ENCODE results near the gene ABRACL. TPM values are rescaled to one million over a fixed set of nuclear protein-coding genes. Genes with fewer than 3 reads are reported as not detected.
"Not testable (repeated sequence)": the region's sequence is repeated elsewhere in the genome, so short reads cannot be mapped to it uniquely, and the experiment has no call there.

ABRACL gene
- total and polyA plus RNA-seq, 2 of the 4 experiments (the other 2 are of a cell fraction): 16.0 to 27.9 TPM

DNA sequence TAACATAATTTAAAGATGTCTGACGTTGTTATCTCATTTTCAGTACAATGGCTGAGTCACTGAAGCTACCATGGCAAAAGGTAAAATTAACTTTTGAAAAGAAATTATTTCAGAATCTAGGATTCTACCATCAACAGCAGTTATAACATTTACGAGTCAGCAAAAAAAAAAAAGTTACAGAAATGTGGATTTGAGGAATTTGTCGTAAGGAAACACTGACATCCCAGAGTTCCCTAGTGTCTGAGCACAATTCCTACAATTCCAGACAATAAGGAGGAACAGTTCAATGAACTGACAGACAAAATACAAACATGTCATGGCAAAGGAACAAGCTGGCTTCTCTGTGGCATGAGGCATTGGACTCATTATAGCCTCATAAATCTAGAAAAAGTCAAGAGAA is 19.1 kb downstream of the ABRACL start:
- ATAC-seq (ENCODE audit: low read depth) (no peak), DNase-seq (no peak)
- Histone ChIP-seq H2AK9ac (replicated peaks; ENCODE audit: low read depth, low read length, poor library complexity) (no peak overlapping the region), H2BK5ac (ENCODE audit: low read depth, low read length, poor library complexity, severe bottlenecking) (no peak overlapping the region), H2AFZ (replicated peaks; ENCODE audit: low read length, poor library complexity) (no peak overlapping the region), H3K14ac (replicated peaks; ENCODE audit: low read depth, low read length) (no peak overlapping the region), H2BK15ac (ENCODE audit: low read depth, low read length) (no peak overlapping the region), H4K8ac (ENCODE audit: low read depth in 2 of 2, low read length in 2 of 2) (no peak overlapping the region), H4K5ac (ENCODE audit: low read depth, low read length) (no peak overlapping the region), H3K18ac (ENCODE audit: low read depth, low read length) (no peak overlapping the region), H3K4ac (ENCODE audit: low read depth, low read length) (no peak overlapping the region), H3K36me3 (ENCODE audit: control insufficient read depth, insufficient read depth, low read length) (no peaks in the 10 kb centered on the region), H2BK120ac (ENCODE audit: low read depth, low read length) (no peak overlapping the region), H3K56ac (ENCODE audit: extremely low read depth, insufficient read depth, low read length) (no peak overlapping the region), H2AK5ac (ENCODE audit: low read depth, low read length) (no peak overlapping the region), H3K9ac (ENCODE audit: low read depth, low read length) (no peak overlapping the region), H3K9me3 (ENCODE audit: control insufficient read depth, insufficient read depth, low read length) (no peaks in the 10 kb centered on the region), H3K79me1 (ENCODE audit: low read depth in 1 of 2, low read length in 2 of 2) (no peaks in the 10 kb centered on the region), H4K91ac (ENCODE audit: insufficient read depth, low read depth, low read length) (no peak overlapping the region), H2BK20ac (ENCODE audit: low read depth, low read length) (no peak overlapping the region), H3K4me3 (ENCODE audit: insufficient read depth, low read depth, low read length) (no peak overlapping the region), H3K27me3 (ENCODE audit: control insufficient read depth, insufficient read depth, low read length) (peaks cover 9% of the 10 kb centered on the region), H3K23ac (ENCODE audit: low read depth, low read length) (no peak overlapping the region), H4K20me1 (ENCODE audit: insufficient read depth, low read length) (no peaks in the 10 kb centered on the region), H3K4me1 (ENCODE audit: control insufficient read depth, insufficient read depth, low read length) (no peaks in the 10 kb centered on the region), H3K9me1 (ENCODE audit: insufficient read depth, low read length) (no peaks in the 10 kb centered on the region), H3K27ac (ENCODE audit: insufficient read depth, low read length) (no peak overlapping the region), H3K4me2 (ENCODE audit: low read depth, low read length) (no peak overlapping the region)
- BruUV-seq (replicated peaks): no TSS peak
- CTCF ChIA-PET: interaction anchor here (0.7 kb wide), 1 partner anchor 772 kb away, joined by 8 read pairs; no protein-coding TSS in a partner anchor
- in situ Hi-C loops (cut with MboI; ENCODE audit: low sequenced_read_pairs): no loop called here
- TF ChIP-seq MXI1 (IDR thresholded peaks at IDR 0.05; ENCODE audit: borderline replicate concordance, low read depth, low read length) (no peak), CEBPB (IDR thresholded peaks at IDR 0.05; ENCODE audit: low read depth, low read length) (no peak), MAFK (IDR thresholded peaks at IDR 0.05; ENCODE audit: low read depth, low read length) (peak; percentile 81)
- WGBS, 2 experiments (ENCODE audit: extremely low coverage in 2 of 2, insufficient read length in 1 of 2): no CpG with 5 or more reads among the region's 3 CpGs
- intact Hi-C loops (cut with micrococcal nuclease): no loop called here
- POLR2A ChIA-PET (ENCODE audit: unreplicated experiment): no interaction called here
- dilution Hi-C loops (cut with HindIII; ENCODE audit: low sequenced_read_pairs, unreplicated experiment): no loop called here

DNA sequence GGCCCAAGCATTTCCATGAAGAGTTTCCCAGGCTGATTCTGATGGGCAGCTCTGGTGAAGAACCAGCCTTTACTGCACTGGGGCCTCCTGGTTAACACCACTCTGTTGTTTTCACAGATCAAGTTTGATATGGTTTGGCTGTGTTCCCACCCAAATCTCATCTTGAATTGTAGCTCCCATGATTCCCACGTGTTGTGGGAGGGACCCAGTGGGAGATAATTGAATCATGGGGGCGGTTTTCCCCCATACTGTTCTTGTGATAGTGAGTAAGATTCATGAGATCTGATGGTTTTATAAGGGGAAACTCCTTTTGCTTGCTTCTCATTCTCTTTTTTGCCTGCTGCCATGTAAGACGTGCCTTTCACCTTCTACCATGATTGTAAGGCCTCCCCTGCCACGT is 20.4 kb downstream of the ABRACL start:
- H3K9me3 ChIP-seq (ENCODE audit: control insufficient read depth, insufficient read depth, low read length); POLR2A ChIA-PET (ENCODE audit: unreplicated experiment); H2AK5ac ChIP-seq (ENCODE audit: low read depth, low read length); H3K36me3 ChIP-seq (ENCODE audit: control insufficient read depth, insufficient read depth, low read length); H2AFZ ChIP-seq (replicated peaks; ENCODE audit: low read length, poor library complexity); H3K56ac ChIP-seq (ENCODE audit: extremely low read depth, insufficient read depth, low read length); H3K18ac ChIP-seq (ENCODE audit: low read depth, low read length); DNase-seq; H4K8ac ChIP-seq (ENCODE audit: low read depth in 2 of 2, low read length in 2 of 2); dilution Hi-C loops (cut with HindIII; ENCODE audit: low sequenced_read_pairs, unreplicated experiment); H4K20me1 ChIP-seq (ENCODE audit: insufficient read depth, low read length); H2AK9ac ChIP-seq (replicated peaks; ENCODE audit: low read depth, low read length, poor library complexity); H3K9ac ChIP-seq (ENCODE audit: low read depth, low read length); H3K14ac ChIP-seq (replicated peaks; ENCODE audit: low read depth, low read length); H4K91ac ChIP-seq (ENCODE audit: insufficient read depth, low read depth, low read length); H3K4me3 ChIP-seq (ENCODE audit: insufficient read depth, low read depth, low read length); CTCF ChIA-PET; H4K5ac ChIP-seq (ENCODE audit: low read depth, low read length); H3K9me1 ChIP-seq (ENCODE audit: insufficient read depth, low read length); H3K4me2 ChIP-seq (ENCODE audit: low read depth, low read length); BruUV-seq (replicated peaks); H3K23ac ChIP-seq (ENCODE audit: low read depth, low read length); H3K27ac ChIP-seq (ENCODE audit: insufficient read depth, low read length); H2BK20ac ChIP-seq (ENCODE audit: low read depth, low read length); in situ Hi-C loops (cut with MboI; ENCODE audit: low sequenced_read_pairs); ATAC-seq (ENCODE audit: low read depth); H3K79me1 ChIP-seq (ENCODE audit: low read depth in 1 of 2, low read length in 2 of 2); H2BK5ac ChIP-seq (ENCODE audit: low read depth, low read length, poor library complexity, severe bottlenecking); H3K4ac ChIP-seq (ENCODE audit: low read depth, low read length); H3K4me1 ChIP-seq (ENCODE audit: control insufficient read depth, insufficient read depth, low read length); H2BK120ac ChIP-seq (ENCODE audit: low read depth, low read length); H2BK15ac ChIP-seq (ENCODE audit: low read depth, low read length); intact Hi-C loops (cut with micrococcal nuclease): not testable (repeated sequence)
- 67% methylated on average over 1 of the region's 4 CpGs; no CpG with 5 or more reads in 1 of the 2 experiments for WGBS, 2 experiments (ENCODE audit: extremely low coverage in 2 of 2, insufficient read length in 1 of 2)
- peaks cover 16% of the 10 kb centered on the region for H3K27me3 ChIP-seq (ENCODE audit: control insufficient read depth, insufficient read depth, low read length)

Data from IMR-90 (cell line).